Testis (tissue), 3 donors: ENCODE data around the gene HNRNPH1. TPM values are rescaled to one million over a fixed set of nuclear protein-coding genes. Genes with fewer than 3 reads are reported as not detected.

Source experiments
- DNase-seq: peaks from one replicate; pipeline ENCODE4 v3.0.0-alpha.2; 2019
- H3K27ac ChIP-seq, 2 donors: fragments of 200-600 bp; sonication (generic); one replicate each; pipeline ENCODE4 v1.5.1; 2019
- H3K27me3 ChIP-seq: fragments of 200-600 bp; sonication (generic); one replicate; pipeline ENCODE4 v1.5.1; 2019
- H3K36me3 ChIP-seq: fragments of 200-600 bp; sonication (generic); one replicate; pipeline ENCODE4 v1.5.1; 2017; ENCODE audit warnings: low read depth; ENCODE audit errors: missing control alignments
- H3K4me1 ChIP-seq: fragments of 200-600 bp; sonication (generic); one replicate; pipeline ENCODE4 v1.5.1; 2019
- H3K4me3 ChIP-seq, 2 donors: fragments of 200-600 bp; sonication (generic); one replicate each; pipeline ENCODE4 v1.5.1; 2017 to 2019
- H3K9me3 ChIP-seq: fragments of 200-600 bp; sonication (generic); one replicate; pipeline ENCODE4 v1.5.1; 2017
- POLR2A ChIP-seq: fragments of 450-650 bp; IDR thresholded peaks from one replicate; pipeline ENCODE4 v1.6.1; 2017; ENCODE audit warnings: antibody characterized with exemption, mild to moderate bottlenecking, moderate library complexity
- WGBS, 2 donors: methylation state at CpG; one replicate each; pipeline ENCODE4 v1.1.5; 2018; 5-methylcytosine and 5-hydroxymethylcytosine counted together
- intact Hi-C: fragments of 100-400 bp; cut with DNase I; formaldehyde crosslinking; loops from one replicate; pipeline ENCODE4 v1.15.1; 2023; ENCODE audit warnings: low total_unique reads
- polyA plus RNA-seq: library from polyadenylated mRNA; stranded (reverse); fragments of 350-450 nt; fragmentation: Illumina TruSeq; extraction: RNeasy Lipid Tissue Mini Kit (QIAGEN cat#74804); gene quantifications from one replicate; pipeline ENCODE4 v1.2.3, GENCODE V29; 2014; ENCODE audit warnings: low read depth, low replicate concordance; ENCODE audit not compliant: insufficient read depth
- total RNA-seq, 2 donors: library from RNA; depleted of rRNA; stranded (reverse); fragments of >200 nt; gene quantifications; one replicate each; pipeline ENCODE4 v1.2.3, GENCODE V29; 2016
- TF ChIP-seq, protein P1 (sequence below), 3 experiments: fragments of 450-650 bp in 2 of 3; fragments of 200-600 bp in 1 of 3; sonication (generic) in 1 of 3; IDR thresholded peaks; one replicate each; pipeline ENCODE4 v1.5.1; 2016 to 2019; ENCODE audit warnings: antibody characterized with exemption in 3 of 3, mild to moderate bottlenecking in 2 of 3, moderate library complexity in 1 of 3

The HNRNPH1 gene
- total and polyA plus RNA-seq, 3 donors from 2014 or later: 395 to 636 (median 626) TPM

- H3K4me3 ChIP-seq: no peak overlapping the region
- H3K4me1 ChIP-seq: peaks cover 3% of the 10 kb centered on the region
- 64 to 84% methylated on average over 18 to 19 of the region's 19 CpGs for WGBS, 2 donors
- H3K36me3 ChIP-seq: no peaks in the 10 kb centered on the region
- no peak for TF ChIP-seq POLR2A
- TF ChIP-seq, protein P1, sequence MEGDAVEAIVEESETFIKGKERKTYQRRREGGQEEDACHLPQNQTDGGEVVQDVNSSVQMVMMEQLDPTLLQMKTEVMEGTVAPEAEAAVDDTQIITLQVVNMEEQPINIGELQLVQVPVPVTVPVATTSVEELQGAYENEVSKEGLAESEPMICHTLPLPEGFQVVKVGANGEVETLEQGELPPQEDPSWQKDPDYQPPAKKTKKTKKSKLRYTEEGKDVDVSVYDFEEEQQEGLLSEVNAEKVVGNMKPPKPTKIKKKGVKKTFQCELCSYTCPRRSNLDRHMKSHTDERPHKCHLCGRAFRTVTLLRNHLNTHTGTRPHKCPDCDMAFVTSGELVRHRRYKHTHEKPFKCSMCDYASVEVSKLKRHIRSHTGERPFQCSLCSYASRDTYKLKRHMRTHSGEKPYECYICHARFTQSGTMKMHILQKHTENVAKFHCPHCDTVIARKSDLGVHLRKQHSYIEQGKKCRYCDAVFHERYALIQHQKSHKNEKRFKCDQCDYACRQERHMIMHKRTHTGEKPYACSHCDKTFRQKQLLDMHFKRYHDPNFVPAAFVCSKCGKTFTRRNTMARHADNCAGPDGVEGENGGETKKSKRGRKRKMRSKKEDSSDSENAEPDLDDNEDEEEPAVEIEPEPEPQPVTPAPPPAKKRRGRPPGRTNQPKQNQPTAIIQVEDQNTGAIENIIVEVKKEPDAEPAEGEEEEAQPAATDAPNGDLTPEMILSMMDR (IDR thresholded peaks at IDR 0.05): no peak
- DNase-seq: peak; percentile 34
- no peaks in the 10 kb centered on the region for H3K27me3 ChIP-seq
- intact Hi-C loops: no loop called here
- no peak overlapping the region for H3K27ac ChIP-seq
- H3K9me3 ChIP-seq: no peaks in the 10 kb centered on the region
These were observed 16.1 kb downstream of the HNRNPH1 start for GRCh38 chr5:179607160-179607931.

GRCh38 chr5:179606910-179607159 lies 16.6 kb downstream of the HNRNPH1 start:
- TF ChIP-seq POLR2A: no peak
- TF ChIP-seq, protein P1 (IDR thresholded peaks at IDR 0.05): no peak
- Histone ChIP-seq H3K27ac (no peak overlapping the region), H3K4me3 (no peak overlapping the region), H3K9me3 (no peaks in the 10 kb centered on the region), H3K4me1 (peaks cover 3% of the 10 kb centered on the region), H3K27me3 (no peaks in the 10 kb centered on the region), H3K36me3 (no peaks in the 10 kb centered on the region)
- WGBS, 2 donors: 93 to 100% methylated on average over 2 to 6 of the region's 6 CpGs
- no peak for DNase-seq
- intact Hi-C loops: no loop called here

DNA sequence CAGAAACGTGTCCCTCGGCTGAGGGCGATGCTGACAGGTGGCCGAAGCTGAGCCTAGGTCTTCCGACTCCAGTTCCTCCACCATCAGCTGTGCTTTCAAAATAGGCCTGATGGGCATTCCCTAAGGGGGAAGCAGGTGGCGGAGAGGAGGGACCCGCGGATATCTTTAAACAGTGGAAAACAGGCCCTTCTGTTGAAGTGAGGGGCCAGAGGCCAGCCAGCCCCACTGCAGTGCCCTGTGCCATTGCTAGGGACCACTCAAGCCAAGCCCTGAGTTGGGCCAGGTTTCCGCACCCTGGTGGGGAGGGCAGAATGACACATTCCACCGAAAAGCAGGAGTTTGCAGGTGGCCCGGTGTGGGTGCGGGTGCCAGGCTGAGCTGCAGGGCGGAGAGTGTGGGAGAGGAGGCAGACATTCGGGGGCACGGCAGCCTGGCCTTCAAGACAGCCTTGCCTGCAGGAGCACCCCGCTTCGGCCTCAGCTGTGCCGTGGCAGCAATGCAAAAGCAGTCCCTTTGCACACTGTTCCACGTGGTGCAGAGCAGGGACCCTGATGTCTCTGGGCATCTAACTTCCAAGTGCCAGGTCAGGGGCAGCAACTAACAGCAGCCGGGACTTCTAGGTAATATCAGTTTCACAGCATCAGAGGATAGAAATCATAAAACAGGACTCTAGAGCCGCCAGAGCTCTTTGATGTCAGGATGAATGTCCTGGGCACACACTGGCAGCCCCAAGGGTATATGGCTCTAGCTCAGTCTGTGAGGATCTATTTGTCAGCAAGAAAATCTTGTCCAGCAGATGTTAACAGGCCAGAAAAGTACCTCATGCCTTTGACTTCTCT lies 17.2 kb downstream of the HNRNPH1 start:
- whole genome bisulfite sequencing, 2 donors: 81 to 93% methylated on average over 17 to 21 of the region's 21 CpGs
- no peaks in the 10 kb centered on the region for H3K36me3 ChIP-seq

DNA sequence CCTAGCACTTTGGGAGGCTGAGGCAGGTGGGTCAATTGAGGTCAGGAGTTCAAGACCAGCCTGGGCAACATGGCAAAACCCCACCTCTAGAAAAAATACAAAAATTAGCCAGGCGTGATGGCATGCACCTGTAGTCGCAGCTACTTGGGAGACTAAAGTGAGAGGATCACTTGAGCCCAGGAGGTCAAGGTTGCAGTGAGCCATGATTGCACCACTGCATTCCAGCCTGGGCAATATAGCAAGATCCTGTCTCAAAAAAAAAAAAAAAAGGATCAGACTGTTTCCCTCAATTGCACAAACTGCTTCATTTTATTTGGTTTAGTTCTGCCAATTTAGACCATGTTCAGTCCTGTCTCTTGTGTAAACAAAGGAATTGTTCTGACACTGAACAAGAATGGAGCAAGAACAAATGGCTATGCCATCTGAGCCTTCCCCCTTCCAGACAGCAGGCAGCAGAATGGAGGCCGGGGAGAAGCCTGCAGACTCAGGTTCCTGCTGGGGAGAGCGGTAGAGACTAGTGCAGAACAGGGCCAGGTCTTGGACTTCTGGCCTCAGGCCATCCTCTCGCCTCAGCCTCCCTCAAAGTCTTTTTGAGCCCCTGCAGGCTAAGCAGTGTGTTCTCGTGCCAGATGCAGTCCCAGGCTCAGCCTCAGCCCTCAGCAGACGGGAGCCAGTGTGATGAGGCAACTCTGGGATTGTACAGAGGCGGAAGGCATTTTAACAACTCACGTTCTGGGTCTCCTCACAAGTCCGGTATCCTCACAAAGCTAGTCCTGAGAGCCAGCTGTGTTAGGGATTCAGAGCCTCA lies 18.2 kb downstream of the HNRNPH1 start:
- intact Hi-C loops: no loop called here
- Histone ChIP-seq H3K4me1 (no peaks in the 10 kb centered on the region), H3K9me3 (no peaks in the 10 kb centered on the region), H3K4me3 (no peak overlapping the region), H3K27ac (no peak overlapping the region), H3K36me3 (no peaks in the 10 kb centered on the region), H3K27me3 (no peaks in the 10 kb centered on the region)
- no peak for TF ChIP-seq POLR2A
- TF ChIP-seq, protein P1 (IDR thresholded peaks at IDR 0.05): no peak
- WGBS, 2 donors: 59 to 73% methylated on average over 10 of the region's 10 CpGs
- peak; percentile 1 for DNase-seq

More for the DNA sequence above, 17.2 kb downstream of the HNRNPH1 start:
- Histone ChIP-seq H3K4me1 (peaks cover 3% of the 10 kb centered on the region), H3K9me3 (no peaks in the 10 kb centered on the region), H3K27ac (no peak overlapping the region), H3K27me3 (no peaks in the 10 kb centered on the region), H3K4me3 (no peak overlapping the region)
- intact Hi-C loops: no loop called here
- no peak for TF ChIP-seq POLR2A
- TF ChIP-seq, protein P1 (IDR thresholded peaks at IDR 0.05): no peak
- DNase-seq: no peak
